Regular cardiac myocyte (primary cell): ENCODE results near the gene PRIM1. TPM values are rescaled to one million over a fixed set of nuclear protein-coding genes. Genes with fewer than 3 reads are reported as not detected.

Experiments
- total RNA-seq: library from RNA; depleted of rRNA; stranded (reverse); fragments of >200 nt; gene quantifications from 2 replicates; pipeline ENCODE4 v1.2.3, GENCODE V29; 2014

The PRIM1 gene
- 3.4 and 20.3 TPM in 2 replicates for total RNA-seq

GRCh38 chr12:56751712-56752598 is at the start of gene PRIM1:
Gene PRIM1 (minus strand): TSS chr12:56752323. CDS start chr12:56752298, 25 bp downstream.

GRCh38 chr12:56724972-56725722 is 27.0 kb downstream of the PRIM1 start, which contains the start of gene NACA:
Gene NACA (minus strand): TSS chr12:56725299. CDS start chr12:56724521, 778 bp downstream.

GRCh38 chr12:56688129-56688845 is 63.8 kb downstream of the PRIM1 start, which contains the start of gene PTGES3:
Gene PTGES3 (minus strand): TSS chr12:56688284. CDS start chr12:56687999, 285 bp downstream.

Other genes starting within 250 kb of the PRIM1 start
- gene RBMS2, start 230.5 kb downstream of the PRIM1 start, total RNA-seq, result 12.3 and 13.0 TPM in 2 replicates
- gene BAZ2A, start 122.0 kb downstream of the PRIM1 start, total RNA-seq, result 13.2 and 13.6 TPM in 2 replicates
- gene ATP5F1B, start 106.3 kb downstream of the PRIM1 start, total RNA-seq, result 386 and 740 TPM in 2 replicates
- 56.7 and 164 TPM in 2 replicates for gene PTGES3, start 64.0 kb downstream of the PRIM1 start, total RNA-seq
- 1,071 and 1,180 TPM in 2 replicates for gene NACA, start 27.0 kb downstream of the PRIM1 start, total RNA-seq
- gene HSD17B6, start 11.0 kb upstream of the PRIM1 start, total RNA-seq, result 1.3 and 3.1 TPM in 2 replicates
- gene SDR9C7, start 182.1 kb upstream of the PRIM1 start, total RNA-seq, result not detected in 2 replicates
- under 0.01 TPM in 2 replicates for gene RDH16, start 205.3 kb upstream of the PRIM1 start, total RNA-seq